Measurements from ENCODE around the gene NMT2. TPM values are rescaled to one million over a fixed set of nuclear protein-coding genes. Genes with fewer than 3 reads are reported as not detected.

The NMT2 gene
- total and polyA plus RNA-seq, 4 donors = 9.6 to 19.1 (median 17.0) TPM

DNA sequence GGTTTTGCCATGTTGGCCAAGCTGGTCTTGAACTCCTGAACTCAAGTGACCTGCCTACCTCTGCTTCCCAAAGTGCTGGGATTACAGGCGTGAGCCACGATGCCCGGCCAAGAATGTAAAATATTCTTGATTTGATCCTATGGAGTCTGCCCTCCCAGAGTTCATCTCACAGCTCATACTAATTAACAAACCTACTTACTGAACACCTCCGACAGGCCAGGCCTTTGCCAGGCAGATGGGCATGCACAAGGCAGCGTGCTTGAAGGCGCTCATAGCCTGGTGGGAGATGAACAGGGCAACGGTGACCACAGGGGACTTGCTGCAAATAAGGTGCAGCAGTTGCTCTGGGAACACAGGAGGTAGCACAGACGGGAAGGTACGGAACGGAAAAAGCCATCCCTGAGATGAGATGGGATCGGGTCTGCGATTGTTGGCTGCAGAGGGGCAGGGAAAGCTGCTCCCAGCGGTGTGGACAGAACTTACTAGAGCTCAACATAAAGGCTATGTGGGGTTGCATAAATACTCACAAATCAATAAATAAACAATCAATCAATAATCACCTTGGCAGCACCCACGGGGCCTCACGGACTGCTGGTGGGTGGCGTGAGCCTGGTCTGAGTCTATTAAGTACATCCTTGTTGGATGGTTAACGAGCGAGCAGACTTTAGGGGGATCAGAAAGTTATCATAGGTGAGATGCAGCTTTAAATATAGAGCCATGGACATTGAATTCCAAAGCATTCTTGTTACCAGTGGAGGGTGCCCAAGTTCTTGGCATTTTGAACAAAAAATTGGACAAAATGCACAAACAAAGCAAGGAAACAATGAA, 84.6 kb downstream of the NMT2 start:
- Histone ChIP-seq H3K36me3 (ENCODE audit: control insufficient read depth in 4 of 4, insufficient read depth in 3 of 4, low read depth in 1 of 4, low read length in 3 of 4) (no peaks in the 10 kb centered on the region), H3K9me3 (ENCODE audit: control insufficient read depth in 4 of 4, low read length in 3 of 4) (no peaks in the 10 kb centered on the region), H3K27ac (ENCODE audit: low read depth in 1 of 2, low read length in 2 of 2) (no peak overlapping the region), H3K4me1 (ENCODE audit: control insufficient read depth in 4 of 4, insufficient read depth in 4 of 4, low read length in 3 of 4) (peaks cover 0 to 15% (median 10%) of the 10 kb centered on the region in 4 donors), H3K27me3 (ENCODE audit: control insufficient read depth in 4 of 4, insufficient read depth in 4 of 4, low read length in 3 of 4) (no peaks in the 10 kb centered on the region), H3K9ac (ENCODE audit: low read depth in 1 of 2, low read length in 2 of 2) (peak overlapping the region in 1 of 2 donors; percentile 47), H3K4me3 (ENCODE audit: low read depth in 1 of 3, low read length in 3 of 3) (peak overlapping the region; percentile 24 to 62 (median 43))
- no peak for DNase-seq (ENCODE audit: low spot score)
- 82% methylated on average over 18 of the region's 18 CpGs for WGBS
- TF ChIP-seq RAD21 (IDR thresholded peaks at IDR 0.05) = no peak
- no peak for TF ChIP-seq FOXA1 (IDR thresholded peaks at IDR 0.05)
- TF ChIP-seq CTCF (IDR thresholded peaks at IDR 0.05; ENCODE audit: low read depth, low read length, missing input control) = no peak
- no peak for TF ChIP-seq EGR1 (IDR thresholded peaks at IDR 0.05; ENCODE audit: low read depth in 2 of 2)
- TF ChIP-seq, protein P1, sequence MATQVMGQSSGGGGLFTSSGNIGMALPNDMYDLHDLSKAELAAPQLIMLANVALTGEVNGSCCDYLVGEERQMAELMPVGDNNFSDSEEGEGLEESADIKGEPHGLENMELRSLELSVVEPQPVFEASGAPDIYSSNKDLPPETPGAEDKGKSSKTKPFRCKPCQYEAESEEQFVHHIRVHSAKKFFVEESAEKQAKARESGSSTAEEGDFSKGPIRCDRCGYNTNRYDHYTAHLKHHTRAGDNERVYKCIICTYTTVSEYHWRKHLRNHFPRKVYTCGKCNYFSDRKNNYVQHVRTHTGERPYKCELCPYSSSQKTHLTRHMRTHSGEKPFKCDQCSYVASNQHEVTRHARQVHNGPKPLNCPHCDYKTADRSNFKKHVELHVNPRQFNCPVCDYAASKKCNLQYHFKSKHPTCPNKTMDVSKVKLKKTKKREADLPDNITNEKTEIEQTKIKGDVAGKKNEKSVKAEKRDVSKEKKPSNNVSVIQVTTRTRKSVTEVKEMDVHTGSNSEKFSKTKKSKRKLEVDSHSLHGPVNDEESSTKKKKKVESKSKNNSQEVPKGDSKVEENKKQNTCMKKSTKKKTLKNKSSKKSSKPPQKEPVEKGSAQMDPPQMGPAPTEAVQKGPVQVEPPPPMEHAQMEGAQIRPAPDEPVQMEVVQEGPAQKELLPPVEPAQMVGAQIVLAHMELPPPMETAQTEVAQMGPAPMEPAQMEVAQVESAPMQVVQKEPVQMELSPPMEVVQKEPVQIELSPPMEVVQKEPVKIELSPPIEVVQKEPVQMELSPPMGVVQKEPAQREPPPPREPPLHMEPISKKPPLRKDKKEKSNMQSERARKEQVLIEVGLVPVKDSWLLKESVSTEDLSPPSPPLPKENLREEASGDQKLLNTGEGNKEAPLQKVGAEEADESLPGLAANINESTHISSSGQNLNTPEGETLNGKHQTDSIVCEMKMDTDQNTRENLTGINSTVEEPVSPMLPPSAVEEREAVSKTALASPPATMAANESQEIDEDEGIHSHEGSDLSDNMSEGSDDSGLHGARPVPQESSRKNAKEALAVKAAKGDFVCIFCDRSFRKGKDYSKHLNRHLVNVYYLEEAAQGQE (IDR thresholded peaks at IDR 0.05) = no peak
- TF ChIP-seq GABPA (IDR thresholded peaks at IDR 0.05 in 1 of 2, conservative IDR thresholded peaks at IDR 0.05 in 1 of 2) = no peak
- TF ChIP-seq YY1 (IDR thresholded peaks at IDR 0.05) = no peak
- TF ChIP-seq, protein P2, sequence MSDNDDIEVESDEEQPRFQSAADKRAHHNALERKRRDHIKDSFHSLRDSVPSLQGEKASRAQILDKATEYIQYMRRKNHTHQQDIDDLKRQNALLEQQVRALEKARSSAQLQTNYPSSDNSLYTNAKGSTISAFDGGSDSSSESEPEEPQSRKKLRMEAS (IDR thresholded peaks at IDR 0.05) = no peak
- TF ChIP-seq, protein P3, sequence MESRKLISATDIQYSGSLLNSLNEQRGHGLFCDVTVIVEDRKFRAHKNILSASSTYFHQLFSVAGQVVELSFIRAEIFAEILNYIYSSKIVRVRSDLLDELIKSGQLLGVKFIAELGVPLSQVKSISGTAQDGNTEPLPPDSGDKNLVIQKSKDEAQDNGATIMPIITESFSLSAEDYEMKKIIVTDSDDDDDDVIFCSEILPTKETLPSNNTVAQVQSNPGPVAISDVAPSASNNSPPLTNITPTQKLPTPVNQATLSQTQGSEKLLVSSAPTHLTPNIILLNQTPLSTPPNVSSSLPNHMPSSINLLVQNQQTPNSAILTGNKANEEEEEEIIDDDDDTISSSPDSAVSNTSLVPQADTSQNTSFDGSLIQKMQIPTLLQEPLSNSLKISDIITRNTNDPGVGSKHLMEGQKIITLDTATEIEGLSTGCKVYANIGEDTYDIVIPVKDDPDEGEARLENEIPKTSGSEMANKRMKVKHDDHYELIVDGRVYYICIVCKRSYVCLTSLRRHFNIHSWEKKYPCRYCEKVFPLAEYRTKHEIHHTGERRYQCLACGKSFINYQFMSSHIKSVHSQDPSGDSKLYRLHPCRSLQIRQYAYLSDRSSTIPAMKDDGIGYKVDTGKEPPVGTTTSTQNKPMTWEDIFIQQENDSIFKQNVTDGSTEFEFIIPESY (IDR thresholded peaks at IDR 0.05) = no peak

DNA sequence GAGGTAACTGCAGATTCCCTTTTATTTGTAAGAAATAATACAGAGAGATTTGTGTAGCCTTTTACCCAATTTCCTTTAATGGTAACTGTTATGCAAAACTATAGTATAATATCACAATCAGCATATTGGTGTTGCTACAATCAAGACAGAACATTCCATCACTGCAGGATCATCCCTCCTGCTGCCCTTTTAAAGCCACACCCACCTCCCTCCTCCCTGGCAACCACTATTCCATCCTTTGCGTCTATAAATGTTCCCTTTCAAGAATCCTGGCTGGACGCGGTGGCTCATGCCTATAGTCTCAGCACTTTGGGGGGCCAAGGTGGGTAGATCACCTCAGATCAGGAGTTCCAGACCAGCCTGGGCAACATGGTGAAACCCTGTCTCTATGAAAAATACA, 93.1 kb downstream of the NMT2 start:
- Histone ChIP-seq H3K36me3 (ENCODE audit: control insufficient read depth in 4 of 4, insufficient read depth in 3 of 4, low read depth in 1 of 4, low read length in 3 of 4) (no peaks in the 10 kb centered on the region), H3K4me1 (ENCODE audit: control insufficient read depth in 4 of 4, insufficient read depth in 4 of 4, low read length in 3 of 4) (no peaks in the 10 kb centered on the region), H3K27me3 (ENCODE audit: control insufficient read depth in 4 of 4, insufficient read depth in 4 of 4, low read length in 3 of 4) (no peaks in the 10 kb centered on the region), H3K9me3 (ENCODE audit: control insufficient read depth in 4 of 4, low read length in 3 of 4) (no peaks in the 10 kb centered on the region), H3K27ac (ENCODE audit: low read depth in 1 of 2, low read length in 2 of 2) (no peak overlapping the region), H3K4me3 (ENCODE audit: low read depth in 1 of 3, low read length in 3 of 3) (no peak overlapping the region), H3K9ac (ENCODE audit: low read depth in 1 of 2, low read length in 2 of 2) (no peak overlapping the region)
- WGBS = 96% methylated on average over 3 of the region's 3 CpGs
- TF ChIP-seq FOXA1 (IDR thresholded peaks at IDR 0.05) = no peak
- TF ChIP-seq YY1 (IDR thresholded peaks at IDR 0.05) = no peak
- TF ChIP-seq FOXA2 (IDR thresholded peaks at IDR 0.05) = no peak
- no peak for TF ChIP-seq TAF1 (conservative IDR thresholded peaks at IDR 0.05)
- TF ChIP-seq JUND (IDR thresholded peaks at IDR 0.05) = no peak
- no peak for DNase-seq (ENCODE audit: low spot score)
